HL-60 (cell line): ENCODE results near the gene COX4I1.

Experiments used
- DNase-seq, 2 experiments: peaks; one replicate each; pipeline ENCODE4 v3.0.0-alpha.2; 2010 to 2020; ENCODE audit warnings: low read depth in 1 of 2, low spot score in 1 of 2
- H3K27ac ChIP-seq: fragments of 250-450 bp; sonication (Bioruptor Pico); replicated peaks from 2 replicates; pipeline ENCODE4 v1.5.1; 2020; ENCODE audit warnings: mild to moderate bottlenecking, moderate library complexity
- H3K27me3 ChIP-seq: fragments of 250-450 bp; sonication (Bioruptor Pico); 2 replicates; pipeline ENCODE4 v1.5.1; 2021; ENCODE audit warnings: mild to moderate bottlenecking, moderate library complexity; ENCODE audit not compliant: insufficient read depth, poor library complexity, severe bottlenecking
- H3K4me3 ChIP-seq: replicated peaks from 2 replicates; pipeline ENCODE4 v1.5.1; 2011; ENCODE audit warnings: mild to moderate bottlenecking, control low read depth, low read length; ENCODE audit not compliant: insufficient read depth
- GABPA ChIP-seq: IDR thresholded peaks from 2 replicates; pipeline ENCODE4 v1.6.1; 2012; ENCODE audit warnings: low read depth
- POLR2AphosphoS5 ChIP-seq: IDR thresholded peaks from 2 replicates; pipeline ENCODE4 v1.6.1; 2012; ENCODE audit warnings: low read depth
- SPI1 ChIP-seq: IDR thresholded peaks from 2 replicates; pipeline ENCODE4 v1.6.1; 2012; ENCODE audit warnings: low read depth, mild to moderate bottlenecking, borderline replicate concordance
- TF ChIP-seq, protein P1 (sequence below): IDR thresholded peaks from 2 replicates; pipeline ENCODE4 v1.6.1; 2012; ENCODE audit warnings: low read depth; ENCODE audit not compliant: insufficient replicate concordance
- TF ChIP-seq, protein P2 (sequence below): IDR thresholded peaks from one replicate; pipeline ENCODE4 v1.5.1; 2011; ENCODE audit warnings: low read length, control low read depth, inconsistent platforms; ENCODE audit not compliant: insufficient read depth

COX4I1 gene

DNA sequence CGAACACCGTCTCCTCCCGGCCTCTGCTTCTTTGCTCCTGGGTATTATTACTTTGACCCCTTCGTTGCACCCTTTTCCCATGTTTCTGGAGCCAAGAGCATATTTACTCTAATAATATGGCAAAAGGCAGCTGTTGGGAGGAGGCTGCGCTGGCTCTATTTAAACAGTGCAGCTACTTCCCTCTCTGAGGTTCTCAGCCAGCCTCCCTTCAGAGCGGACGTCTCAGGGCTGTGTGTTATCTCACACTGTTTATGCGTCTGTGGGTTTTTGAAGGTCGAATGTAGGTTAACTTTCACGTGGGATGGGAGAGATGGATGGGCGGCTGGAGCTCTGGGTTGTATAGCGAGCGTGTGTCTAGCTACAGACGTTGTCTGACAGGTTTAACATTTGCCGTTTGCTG lies 45.3 kb downstream of the COX4I1 start:
- no peak for TF ChIP-seq GABPA
- TF ChIP-seq POLR2AphosphoS5: no peak
- TF ChIP-seq SPI1: no peak
- TF ChIP-seq, protein P1, sequence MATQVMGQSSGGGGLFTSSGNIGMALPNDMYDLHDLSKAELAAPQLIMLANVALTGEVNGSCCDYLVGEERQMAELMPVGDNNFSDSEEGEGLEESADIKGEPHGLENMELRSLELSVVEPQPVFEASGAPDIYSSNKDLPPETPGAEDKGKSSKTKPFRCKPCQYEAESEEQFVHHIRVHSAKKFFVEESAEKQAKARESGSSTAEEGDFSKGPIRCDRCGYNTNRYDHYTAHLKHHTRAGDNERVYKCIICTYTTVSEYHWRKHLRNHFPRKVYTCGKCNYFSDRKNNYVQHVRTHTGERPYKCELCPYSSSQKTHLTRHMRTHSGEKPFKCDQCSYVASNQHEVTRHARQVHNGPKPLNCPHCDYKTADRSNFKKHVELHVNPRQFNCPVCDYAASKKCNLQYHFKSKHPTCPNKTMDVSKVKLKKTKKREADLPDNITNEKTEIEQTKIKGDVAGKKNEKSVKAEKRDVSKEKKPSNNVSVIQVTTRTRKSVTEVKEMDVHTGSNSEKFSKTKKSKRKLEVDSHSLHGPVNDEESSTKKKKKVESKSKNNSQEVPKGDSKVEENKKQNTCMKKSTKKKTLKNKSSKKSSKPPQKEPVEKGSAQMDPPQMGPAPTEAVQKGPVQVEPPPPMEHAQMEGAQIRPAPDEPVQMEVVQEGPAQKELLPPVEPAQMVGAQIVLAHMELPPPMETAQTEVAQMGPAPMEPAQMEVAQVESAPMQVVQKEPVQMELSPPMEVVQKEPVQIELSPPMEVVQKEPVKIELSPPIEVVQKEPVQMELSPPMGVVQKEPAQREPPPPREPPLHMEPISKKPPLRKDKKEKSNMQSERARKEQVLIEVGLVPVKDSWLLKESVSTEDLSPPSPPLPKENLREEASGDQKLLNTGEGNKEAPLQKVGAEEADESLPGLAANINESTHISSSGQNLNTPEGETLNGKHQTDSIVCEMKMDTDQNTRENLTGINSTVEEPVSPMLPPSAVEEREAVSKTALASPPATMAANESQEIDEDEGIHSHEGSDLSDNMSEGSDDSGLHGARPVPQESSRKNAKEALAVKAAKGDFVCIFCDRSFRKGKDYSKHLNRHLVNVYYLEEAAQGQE: no peak
- TF ChIP-seq, protein P2, sequence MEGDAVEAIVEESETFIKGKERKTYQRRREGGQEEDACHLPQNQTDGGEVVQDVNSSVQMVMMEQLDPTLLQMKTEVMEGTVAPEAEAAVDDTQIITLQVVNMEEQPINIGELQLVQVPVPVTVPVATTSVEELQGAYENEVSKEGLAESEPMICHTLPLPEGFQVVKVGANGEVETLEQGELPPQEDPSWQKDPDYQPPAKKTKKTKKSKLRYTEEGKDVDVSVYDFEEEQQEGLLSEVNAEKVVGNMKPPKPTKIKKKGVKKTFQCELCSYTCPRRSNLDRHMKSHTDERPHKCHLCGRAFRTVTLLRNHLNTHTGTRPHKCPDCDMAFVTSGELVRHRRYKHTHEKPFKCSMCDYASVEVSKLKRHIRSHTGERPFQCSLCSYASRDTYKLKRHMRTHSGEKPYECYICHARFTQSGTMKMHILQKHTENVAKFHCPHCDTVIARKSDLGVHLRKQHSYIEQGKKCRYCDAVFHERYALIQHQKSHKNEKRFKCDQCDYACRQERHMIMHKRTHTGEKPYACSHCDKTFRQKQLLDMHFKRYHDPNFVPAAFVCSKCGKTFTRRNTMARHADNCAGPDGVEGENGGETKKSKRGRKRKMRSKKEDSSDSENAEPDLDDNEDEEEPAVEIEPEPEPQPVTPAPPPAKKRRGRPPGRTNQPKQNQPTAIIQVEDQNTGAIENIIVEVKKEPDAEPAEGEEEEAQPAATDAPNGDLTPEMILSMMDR: no peak
- no peak overlapping the region for H3K4me3 ChIP-seq
- DNase-seq: peak in 1 of 2 experiments; percentile 28
- no peaks in the 10 kb centered on the region for H3K27me3 ChIP-seq
- no peak overlapping the region for H3K27ac ChIP-seq

DNA sequence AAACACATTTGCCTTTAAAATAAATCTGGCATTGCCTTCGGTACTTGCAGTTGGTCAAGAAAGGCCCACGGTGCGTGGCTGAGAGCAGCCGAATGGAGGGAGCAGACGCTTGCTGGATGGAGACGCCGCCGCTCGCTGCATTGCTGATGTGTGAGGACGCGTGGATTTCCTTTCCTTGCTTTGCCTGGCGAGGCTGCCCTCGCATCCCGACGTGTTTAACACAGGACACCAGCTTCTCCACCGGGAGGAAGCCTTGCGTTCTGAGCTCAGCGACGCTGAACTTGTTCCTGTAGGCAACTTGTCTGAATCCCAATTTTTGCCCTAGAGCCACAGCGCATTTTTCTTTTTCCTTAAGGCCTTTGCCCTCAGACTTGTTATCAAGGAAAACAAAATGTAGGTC lies 45.8 kb downstream of the COX4I1 start:
- no peak for DNase-seq
- TF ChIP-seq, protein P1: no peak
- TF ChIP-seq SPI1: no peak
- TF ChIP-seq, protein P2: no peak
- TF ChIP-seq GABPA: no peak
- TF ChIP-seq POLR2AphosphoS5: no peak
- no peak overlapping the region for H3K4me3 ChIP-seq
- H3K27me3 ChIP-seq: no peaks in the 10 kb centered on the region
- no peak overlapping the region for H3K27ac ChIP-seq

GRCh38 chr16:85846461-85846860 lies 47.0 kb downstream of the COX4I1 start:
- H3K27me3 ChIP-seq: no peaks in the 10 kb centered on the region
- no peak overlapping the region for H3K27ac ChIP-seq
- H3K4me3 ChIP-seq: no peak overlapping the region
- TF ChIP-seq GABPA (no peak), POLR2AphosphoS5 (no peak), SPI1 (no peak)
- TF ChIP-seq, protein P2: no peak
- TF ChIP-seq, protein P1: no peak
- no peak for DNase-seq
